Prostate gland (tissue), 2 donors: ENCODE data around the gene RHBDL3.

Experiments used
- POLR2AphosphoS5 ChIP-seq: sonication (generic); formaldehyde crosslinking; IDR thresholded peaks from one replicate; pipeline ENCODE4 v1.6.1; 2017; ENCODE audit warnings: antibody characterized with exemption
- TF ChIP-seq, protein P1 (sequence below), 4 experiments: fragments of 200-600 bp in 2 of 4; fragments of 450-650 bp in 2 of 4; sonication (generic) in 2 of 4; IDR thresholded peaks; 1 replicate in 3 of 4; 2 replicates in 1 of 4; pipeline ENCODE4 v1.5.1; 2016 to 2019; ENCODE audit warnings: antibody characterized with exemption in 4 of 4, mild to moderate bottlenecking in 2 of 4, moderate library complexity in 2 of 4

DNA sequence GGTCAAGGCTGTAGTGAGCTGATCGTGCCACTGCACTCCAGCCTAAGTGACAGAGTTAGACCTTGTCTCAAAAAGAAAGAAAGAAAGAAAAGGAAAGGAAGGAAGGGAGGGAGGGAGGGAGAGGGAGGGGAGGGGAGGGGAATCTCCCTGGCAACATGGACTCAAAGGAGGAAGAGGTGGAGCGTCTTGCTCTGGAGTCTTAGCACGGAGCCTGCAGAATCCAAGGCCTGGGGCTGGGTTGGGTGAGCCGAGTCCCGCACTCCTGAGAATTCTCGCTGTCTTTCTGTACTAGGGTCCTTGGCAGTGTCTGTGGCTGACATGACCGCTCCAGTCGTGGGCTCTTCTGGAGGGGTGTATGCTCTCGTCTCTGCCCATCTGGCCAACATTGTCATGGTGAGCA is 39.4 kb downstream of the RHBDL3 start:
- TF ChIP-seq, protein P1, sequence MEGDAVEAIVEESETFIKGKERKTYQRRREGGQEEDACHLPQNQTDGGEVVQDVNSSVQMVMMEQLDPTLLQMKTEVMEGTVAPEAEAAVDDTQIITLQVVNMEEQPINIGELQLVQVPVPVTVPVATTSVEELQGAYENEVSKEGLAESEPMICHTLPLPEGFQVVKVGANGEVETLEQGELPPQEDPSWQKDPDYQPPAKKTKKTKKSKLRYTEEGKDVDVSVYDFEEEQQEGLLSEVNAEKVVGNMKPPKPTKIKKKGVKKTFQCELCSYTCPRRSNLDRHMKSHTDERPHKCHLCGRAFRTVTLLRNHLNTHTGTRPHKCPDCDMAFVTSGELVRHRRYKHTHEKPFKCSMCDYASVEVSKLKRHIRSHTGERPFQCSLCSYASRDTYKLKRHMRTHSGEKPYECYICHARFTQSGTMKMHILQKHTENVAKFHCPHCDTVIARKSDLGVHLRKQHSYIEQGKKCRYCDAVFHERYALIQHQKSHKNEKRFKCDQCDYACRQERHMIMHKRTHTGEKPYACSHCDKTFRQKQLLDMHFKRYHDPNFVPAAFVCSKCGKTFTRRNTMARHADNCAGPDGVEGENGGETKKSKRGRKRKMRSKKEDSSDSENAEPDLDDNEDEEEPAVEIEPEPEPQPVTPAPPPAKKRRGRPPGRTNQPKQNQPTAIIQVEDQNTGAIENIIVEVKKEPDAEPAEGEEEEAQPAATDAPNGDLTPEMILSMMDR (IDR thresholded peaks at IDR 0.05): no peak
- no peak for TF ChIP-seq POLR2AphosphoS5
